Left hindlimb (tissue), 1 donor: Measurements from ENCODE around the gene SORCS1.
A peak's percentile ranks its signal among the peaks of the same experiment; 100 is the strongest.

Experiments
- DNase-seq: peaks from one replicate; pipeline ENCODE4 v3.0.0-alpha.2; 2018

SORCS1 gene

GRCh38 chr10:107163881-107164861 is at the start of gene SORCS1:
Gene SORCS1 (minus strand): TSS chr10:107164706.
- DNase-seq = peak; percentile 52

- DNase-seq = peak; percentile 18
Observed at GRCh38 chr10:107214261-107214660, 49.8 kb upstream of the SORCS1 start.

- no peak for DNase-seq
Observed at GRCh38 chr10:107213861-107214260, 49.4 kb upstream of the SORCS1 start.

- no peak for DNase-seq
Observed at GRCh38 chr10:107206833-107207232, 42.3 kb upstream of the SORCS1 start.

GRCh38 chr10:107169516-107169915 is 5.0 kb upstream of the SORCS1 start:
- no peak for DNase-seq

- no peak for DNase-seq
Observed at GRCh38 chr10:107168738-107169137, 4.2 kb upstream of the SORCS1 start.

- no peak for DNase-seq
Observed at GRCh38 chr10:107166403-107166802, 1.9 kb upstream of the SORCS1 start.

- no peak for DNase-seq
Observed at GRCh38 chr10:107164992-107165391, 486 bp upstream of the SORCS1 start.

GRCh38 chr10:107163076-107163855 is 1.2 kb downstream of the SORCS1 start:
- no peak for DNase-seq

- no peak for DNase-seq
Observed at GRCh38 chr10:107160866-107161265, 3.6 kb downstream of the SORCS1 start.

GRCh38 chr10:107159871-107160270 is 4.6 kb downstream of the SORCS1 start:
- no peak for DNase-seq

- no peak for DNase-seq
Observed at GRCh38 chr10:107157071-107157470, 7.4 kb downstream of the SORCS1 start.

- DNase-seq = no peak
Observed at GRCh38 chr10:107152087-107152486, 12.4 kb downstream of the SORCS1 start.

GRCh38 chr10:107148906-107149305 is 15.6 kb downstream of the SORCS1 start:
- DNase-seq = no peak

- peak; percentile 41 for DNase-seq
Observed at GRCh38 chr10:107144490-107144889, 20.0 kb downstream of the SORCS1 start.

- DNase-seq = no peak
Observed at GRCh38 chr10:107141524-107142061, 22.9 kb downstream of the SORCS1 start.

GRCh38 chr10:107139237-107139636 is 25.3 kb downstream of the SORCS1 start:
- DNase-seq = no peak

- DNase-seq = no peak
Observed at GRCh38 chr10:107133656-107134055, 30.9 kb downstream of the SORCS1 start.

GRCh38 chr10:107129000-107129399 is 35.5 kb downstream of the SORCS1 start:
- no peak for DNase-seq

- no peak for DNase-seq
Observed at GRCh38 chr10:107126512-107127065, 37.9 kb downstream of the SORCS1 start.

GRCh38 chr10:107122703-107123102 is 41.8 kb downstream of the SORCS1 start:
- DNase-seq = no peak

GRCh38 chr10:107118866-107119265 is 45.6 kb downstream of the SORCS1 start:
- no peak for DNase-seq

GRCh38 chr10:107104026-107104652 is 60.4 kb downstream of the SORCS1 start:
- DNase-seq = no peak
